HL-60 (cell line): ENCODE results near the gene EIF6.

ENCODE experiments used
- DNase-seq, 2 experiments: peaks; one replicate each; pipeline ENCODE4 v3.0.0-alpha.2; 2010 to 2020; ENCODE audit warnings: low read depth in 1 of 2, low spot score in 1 of 2
- H3K27ac ChIP-seq: fragments of 250-450 bp; sonication (Bioruptor Pico); replicated peaks from 2 replicates; pipeline ENCODE4 v1.5.1; 2020; ENCODE audit warnings: mild to moderate bottlenecking, moderate library complexity
- H3K27me3 ChIP-seq: fragments of 250-450 bp; sonication (Bioruptor Pico); 2 replicates; pipeline ENCODE4 v1.5.1; 2021; ENCODE audit warnings: mild to moderate bottlenecking, moderate library complexity; ENCODE audit not compliant: insufficient read depth, poor library complexity, severe bottlenecking
- H3K4me3 ChIP-seq: replicated peaks from 2 replicates; pipeline ENCODE4 v1.5.1; 2011; ENCODE audit warnings: mild to moderate bottlenecking, control low read depth, low read length; ENCODE audit not compliant: insufficient read depth
- GABPA ChIP-seq: IDR thresholded peaks from 2 replicates; pipeline ENCODE4 v1.6.1; 2012; ENCODE audit warnings: low read depth
- POLR2AphosphoS5 ChIP-seq: IDR thresholded peaks from 2 replicates; pipeline ENCODE4 v1.6.1; 2012; ENCODE audit warnings: low read depth
- SPI1 ChIP-seq: IDR thresholded peaks from 2 replicates; pipeline ENCODE4 v1.6.1; 2012; ENCODE audit warnings: low read depth, mild to moderate bottlenecking, borderline replicate concordance
- TF ChIP-seq, protein P1 (sequence below): IDR thresholded peaks from 2 replicates; pipeline ENCODE4 v1.6.1; 2012; ENCODE audit warnings: low read depth; ENCODE audit not compliant: insufficient replicate concordance
- TF ChIP-seq, protein P2 (sequence below): IDR thresholded peaks from one replicate; pipeline ENCODE4 v1.5.1; 2011; ENCODE audit warnings: low read length, control low read depth, inconsistent platforms; ENCODE audit not compliant: insufficient read depth

EIF6 gene

DNA sequence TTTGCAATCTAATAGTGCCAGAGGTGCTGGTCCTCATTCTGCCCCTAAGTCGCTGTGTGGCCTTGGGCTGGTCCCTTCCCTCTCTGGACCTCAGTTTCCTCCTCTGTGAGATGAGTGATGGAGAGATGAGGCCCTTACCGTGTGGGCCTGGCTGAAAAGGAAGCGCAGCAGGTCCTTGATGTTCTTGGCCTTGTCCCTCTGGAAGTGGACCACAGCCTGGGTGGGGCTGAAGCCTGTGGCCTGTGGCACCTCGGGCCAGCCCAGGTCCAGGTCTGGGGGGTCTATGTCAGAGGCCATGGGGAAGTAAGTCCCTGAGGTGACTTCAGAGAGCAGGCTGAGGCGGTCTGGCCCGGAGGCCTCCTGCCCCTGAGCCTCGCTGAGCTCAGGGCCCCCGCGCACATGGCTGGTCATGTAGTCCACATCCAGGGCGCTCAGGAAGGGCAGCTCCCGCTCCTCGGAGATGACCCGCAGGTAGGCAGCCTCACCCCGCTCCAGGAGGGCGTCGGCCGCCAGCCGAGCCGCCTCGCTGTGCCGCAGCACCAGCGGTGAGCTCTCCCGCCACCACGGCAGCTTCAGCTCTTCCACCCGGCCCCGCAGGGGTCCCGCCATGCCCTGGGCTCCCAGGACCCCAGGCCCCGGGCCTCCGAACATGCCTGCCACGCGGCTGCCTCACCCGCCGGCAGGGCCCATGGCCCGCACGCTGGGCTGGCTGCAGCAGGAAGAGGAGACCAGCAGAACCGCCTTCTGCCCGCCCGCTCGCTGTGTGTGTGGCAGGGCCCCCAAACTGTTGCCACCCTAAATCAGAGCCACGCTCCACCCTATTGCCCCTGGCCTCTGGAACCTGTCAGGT is 7.3 kb upstream of the EIF6 start, which contains the start of gene FAM83C:
Gene FAM83C, minus strand, starts transcription at position 772 of the 850 bp plus-strand sequence. Its CDS starts 121 bp downstream, at position 651.
- H3K27ac ChIP-seq = no peak within 1 kb of the TSS

DNA sequence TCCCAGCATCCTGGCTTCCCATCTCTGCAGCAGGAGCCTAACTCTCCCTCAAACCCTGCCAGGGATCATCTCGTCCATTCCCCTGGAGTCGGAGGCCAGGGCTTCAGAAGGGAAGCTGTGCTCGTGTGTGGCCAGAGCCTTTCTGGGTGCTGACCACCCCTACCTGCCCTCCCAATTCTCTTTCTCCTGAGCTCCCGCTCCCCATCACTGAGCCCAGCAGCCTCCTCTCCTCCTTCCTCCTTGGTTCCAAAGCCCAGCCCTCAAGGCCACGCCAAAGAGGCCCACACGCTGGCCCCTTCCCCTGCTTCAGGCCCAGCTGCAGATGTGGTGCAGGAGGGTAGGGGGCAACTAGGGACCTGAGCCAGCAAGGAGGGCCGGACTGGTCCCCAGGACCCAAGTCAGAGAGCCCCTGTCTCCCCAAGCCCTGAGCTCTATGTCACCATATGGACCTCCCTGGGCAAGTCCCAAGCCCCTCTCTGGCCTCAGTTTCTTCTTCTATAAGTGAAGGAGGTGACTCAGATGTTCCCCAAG is 6.4 kb upstream of the EIF6 start:
- TF ChIP-seq, protein P1, sequence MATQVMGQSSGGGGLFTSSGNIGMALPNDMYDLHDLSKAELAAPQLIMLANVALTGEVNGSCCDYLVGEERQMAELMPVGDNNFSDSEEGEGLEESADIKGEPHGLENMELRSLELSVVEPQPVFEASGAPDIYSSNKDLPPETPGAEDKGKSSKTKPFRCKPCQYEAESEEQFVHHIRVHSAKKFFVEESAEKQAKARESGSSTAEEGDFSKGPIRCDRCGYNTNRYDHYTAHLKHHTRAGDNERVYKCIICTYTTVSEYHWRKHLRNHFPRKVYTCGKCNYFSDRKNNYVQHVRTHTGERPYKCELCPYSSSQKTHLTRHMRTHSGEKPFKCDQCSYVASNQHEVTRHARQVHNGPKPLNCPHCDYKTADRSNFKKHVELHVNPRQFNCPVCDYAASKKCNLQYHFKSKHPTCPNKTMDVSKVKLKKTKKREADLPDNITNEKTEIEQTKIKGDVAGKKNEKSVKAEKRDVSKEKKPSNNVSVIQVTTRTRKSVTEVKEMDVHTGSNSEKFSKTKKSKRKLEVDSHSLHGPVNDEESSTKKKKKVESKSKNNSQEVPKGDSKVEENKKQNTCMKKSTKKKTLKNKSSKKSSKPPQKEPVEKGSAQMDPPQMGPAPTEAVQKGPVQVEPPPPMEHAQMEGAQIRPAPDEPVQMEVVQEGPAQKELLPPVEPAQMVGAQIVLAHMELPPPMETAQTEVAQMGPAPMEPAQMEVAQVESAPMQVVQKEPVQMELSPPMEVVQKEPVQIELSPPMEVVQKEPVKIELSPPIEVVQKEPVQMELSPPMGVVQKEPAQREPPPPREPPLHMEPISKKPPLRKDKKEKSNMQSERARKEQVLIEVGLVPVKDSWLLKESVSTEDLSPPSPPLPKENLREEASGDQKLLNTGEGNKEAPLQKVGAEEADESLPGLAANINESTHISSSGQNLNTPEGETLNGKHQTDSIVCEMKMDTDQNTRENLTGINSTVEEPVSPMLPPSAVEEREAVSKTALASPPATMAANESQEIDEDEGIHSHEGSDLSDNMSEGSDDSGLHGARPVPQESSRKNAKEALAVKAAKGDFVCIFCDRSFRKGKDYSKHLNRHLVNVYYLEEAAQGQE = no peak
- TF ChIP-seq POLR2AphosphoS5 (no peak), GABPA (no peak), SPI1 (no peak)
- TF ChIP-seq, protein P2, sequence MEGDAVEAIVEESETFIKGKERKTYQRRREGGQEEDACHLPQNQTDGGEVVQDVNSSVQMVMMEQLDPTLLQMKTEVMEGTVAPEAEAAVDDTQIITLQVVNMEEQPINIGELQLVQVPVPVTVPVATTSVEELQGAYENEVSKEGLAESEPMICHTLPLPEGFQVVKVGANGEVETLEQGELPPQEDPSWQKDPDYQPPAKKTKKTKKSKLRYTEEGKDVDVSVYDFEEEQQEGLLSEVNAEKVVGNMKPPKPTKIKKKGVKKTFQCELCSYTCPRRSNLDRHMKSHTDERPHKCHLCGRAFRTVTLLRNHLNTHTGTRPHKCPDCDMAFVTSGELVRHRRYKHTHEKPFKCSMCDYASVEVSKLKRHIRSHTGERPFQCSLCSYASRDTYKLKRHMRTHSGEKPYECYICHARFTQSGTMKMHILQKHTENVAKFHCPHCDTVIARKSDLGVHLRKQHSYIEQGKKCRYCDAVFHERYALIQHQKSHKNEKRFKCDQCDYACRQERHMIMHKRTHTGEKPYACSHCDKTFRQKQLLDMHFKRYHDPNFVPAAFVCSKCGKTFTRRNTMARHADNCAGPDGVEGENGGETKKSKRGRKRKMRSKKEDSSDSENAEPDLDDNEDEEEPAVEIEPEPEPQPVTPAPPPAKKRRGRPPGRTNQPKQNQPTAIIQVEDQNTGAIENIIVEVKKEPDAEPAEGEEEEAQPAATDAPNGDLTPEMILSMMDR = no peak
- Histone ChIP-seq H3K27ac (no peak overlapping the region), H3K4me3 (no peak overlapping the region), H3K27me3 (no peaks in the 10 kb centered on the region)
- no peak for DNase-seq

More for the DNA sequence above, 7.3 kb upstream of the EIF6 start, which contains the start of gene FAM83C:
- TF ChIP-seq, protein P2 = no peak
- TF ChIP-seq POLR2AphosphoS5 = no peak
- no peak for TF ChIP-seq SPI1
- TF ChIP-seq GABPA = no peak
- TF ChIP-seq, protein P1 = no peak
- no peak for DNase-seq
- H3K27me3 ChIP-seq = no peaks in the 10 kb centered on the region
- H3K4me3 ChIP-seq = no peak within 1 kb of the TSS

DNA sequence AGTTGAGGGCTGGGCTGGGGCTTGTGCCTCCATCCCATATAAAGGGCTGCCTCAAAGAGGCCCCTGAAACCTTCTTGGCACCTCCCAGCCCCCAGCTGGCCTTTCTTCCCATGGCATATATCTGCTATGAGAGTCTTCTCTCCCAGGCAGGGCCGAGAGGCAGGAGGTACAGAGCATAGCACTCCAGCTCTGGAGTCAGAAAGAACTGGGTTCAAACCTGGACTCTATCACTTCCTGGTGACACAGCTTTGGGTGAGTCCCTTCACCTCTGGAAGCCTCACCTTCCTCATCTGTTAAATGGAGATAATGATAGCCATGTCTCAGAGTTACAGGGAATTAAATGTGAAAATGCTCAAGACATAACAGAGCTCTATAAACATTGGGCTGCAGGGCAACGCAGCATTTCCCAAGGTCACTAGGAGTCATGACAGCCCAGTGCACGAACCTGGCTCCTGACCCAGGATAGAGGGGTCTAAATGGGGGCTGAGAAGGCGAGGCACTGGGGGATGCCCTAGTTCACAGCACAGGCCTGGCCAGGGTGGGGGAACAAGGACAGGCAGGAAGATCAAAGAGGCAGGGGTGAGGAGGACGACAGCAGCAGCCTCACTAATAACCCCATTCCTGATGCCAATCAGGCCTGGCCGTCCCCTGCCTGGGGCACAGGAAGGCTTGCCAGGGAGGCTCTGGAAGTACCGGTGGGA is 5.8 kb upstream of the EIF6 start:
- TF ChIP-seq, protein P2 = no peak
- TF ChIP-seq POLR2AphosphoS5 (no peak), SPI1 (no peak), GABPA (no peak)
- TF ChIP-seq, protein P1 = no peak
- Histone ChIP-seq H3K27ac (no peak overlapping the region), H3K27me3 (no peaks in the 10 kb centered on the region), H3K4me3 (no peak overlapping the region)
- DNase-seq = no peak
